NCI-H2029 treated with DMSO at 0.1 percent for 48 hours (cell line): Measurements from ENCODE around the gene GPR84.
A peak's percentile ranks its signal among the peaks of the same experiment; 100 is the strongest.

ENCODE experiments used
- DNase-seq: peaks from one replicate; lab custom pipeline; 2025; lab: John Stamatoyannopoulos, UW

Gene GPR84

DNA sequence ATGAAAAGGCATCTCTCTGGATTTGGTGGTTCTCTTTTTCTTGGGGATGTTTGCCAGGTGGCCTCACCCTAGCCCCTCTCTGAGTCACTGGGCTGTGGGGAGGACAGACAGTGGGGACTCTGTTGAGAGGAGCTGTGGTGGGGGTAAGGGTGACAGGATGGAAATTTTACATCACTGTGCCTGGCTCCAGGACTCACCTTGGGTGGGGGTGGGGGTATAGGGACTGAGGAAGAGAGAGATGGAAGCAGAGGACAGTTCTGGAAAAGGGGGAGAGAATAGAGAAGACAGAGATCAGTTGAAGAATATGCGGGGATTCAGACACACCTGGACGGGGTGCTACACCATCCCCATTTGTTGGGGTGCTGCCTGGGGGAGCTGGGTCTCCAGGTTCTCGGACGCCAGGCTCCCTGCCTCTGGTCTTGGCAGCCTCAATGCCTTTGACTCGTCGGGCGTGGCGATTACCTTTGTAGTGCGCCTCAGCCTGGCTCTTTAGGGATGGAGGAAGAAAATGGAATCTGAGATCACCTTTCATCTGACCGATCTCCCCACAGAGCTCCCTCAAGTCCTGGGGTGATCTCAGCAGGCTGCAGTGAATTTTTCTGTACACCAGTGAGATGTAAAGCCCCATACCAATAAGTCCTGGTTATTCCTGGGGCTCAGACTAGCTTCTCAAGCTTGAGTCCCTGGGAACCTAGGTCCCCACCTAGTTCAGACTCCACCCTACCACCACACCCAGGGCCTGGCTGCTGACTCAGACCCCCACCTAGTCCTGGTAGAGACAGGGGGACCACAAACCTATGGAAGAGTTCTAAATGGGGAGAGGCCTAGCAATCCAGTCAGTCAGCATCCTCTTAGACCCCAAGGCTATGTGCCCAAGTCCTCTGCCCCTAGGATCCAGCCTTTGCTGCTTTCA, 9.6 kb upstream of the GPR84 start:
- DNase-seq: no peak

GRCh38 chr12:54372113-54372806, 8.0 kb upstream of the GPR84 start:
- no peak for DNase-seq

DNA sequence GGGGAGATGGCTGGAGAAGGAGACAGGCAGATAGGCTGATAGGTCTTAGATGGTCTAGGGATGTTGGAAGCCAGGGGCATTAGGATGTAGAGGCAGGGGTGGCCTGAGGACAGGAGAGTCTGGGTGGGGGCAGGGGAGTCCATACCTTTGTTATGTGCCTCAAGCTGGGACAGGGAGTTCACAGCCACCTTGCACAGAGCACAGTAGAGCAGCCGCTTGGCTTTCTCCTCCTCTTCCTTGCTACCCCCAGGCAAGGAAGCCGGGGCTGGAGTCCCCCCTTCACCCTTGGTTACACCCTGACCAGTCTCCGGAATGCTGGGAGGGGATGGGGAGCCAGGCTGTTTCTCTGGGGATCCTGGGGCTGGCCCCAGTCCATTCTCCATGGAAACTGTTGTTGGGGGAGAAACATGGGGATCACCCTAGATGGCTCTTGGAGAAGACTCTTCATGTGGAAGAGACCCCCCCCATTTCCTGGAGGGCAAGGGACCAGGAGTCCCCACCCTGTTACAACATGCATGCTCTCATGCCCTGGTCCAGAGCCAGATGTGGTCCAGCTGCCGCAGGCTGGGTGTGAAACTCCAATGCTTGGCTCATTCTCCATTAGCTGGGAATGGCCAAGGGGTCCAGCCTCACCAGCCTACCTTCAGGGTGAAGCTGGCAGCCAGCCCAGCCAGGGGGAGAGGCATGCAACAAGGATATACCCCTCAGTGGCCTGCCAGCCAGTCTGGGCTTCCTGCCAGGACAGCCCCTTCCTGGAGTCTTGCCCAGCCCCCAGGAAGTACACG, 7.2 kb upstream of the GPR84 start:
- DNase-seq: peak; percentile 85

- no peak for DNase-seq
Measured at GRCh38 chr12:54370171-54370730, 6.0 kb upstream of the GPR84 start.

DNA sequence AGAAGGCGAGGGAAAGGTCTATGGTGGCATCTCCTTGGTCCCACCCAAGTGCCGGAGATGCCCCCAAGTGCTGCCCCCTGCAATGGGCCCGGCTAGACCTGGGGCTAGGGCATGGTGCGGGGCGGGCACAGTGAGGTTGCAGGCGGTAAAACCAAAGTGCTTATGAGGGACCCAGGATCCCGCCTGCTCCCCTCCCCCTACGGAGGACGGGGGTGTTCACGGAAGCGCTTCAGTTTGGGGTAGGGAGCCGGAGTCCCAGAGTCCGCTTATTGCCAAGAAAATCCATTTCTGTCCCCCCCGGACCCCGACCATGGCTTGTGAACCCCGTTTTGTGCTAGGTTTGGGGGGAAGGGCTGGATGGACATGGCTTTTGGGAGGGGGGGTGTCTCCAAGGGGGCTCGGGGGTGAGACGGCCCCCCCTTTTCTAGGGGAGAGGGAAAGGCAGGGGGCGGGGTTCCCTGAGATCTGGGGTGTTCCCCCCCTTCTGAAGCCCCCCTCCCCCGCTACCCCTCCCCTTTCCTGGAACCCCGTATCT, 5.4 kb upstream of the GPR84 start:
- DNase-seq: no peak

GRCh38 chr12:54368709-54369596, 4.7 kb upstream of the GPR84 start:
- DNase-seq: peak; percentile 63

DNA sequence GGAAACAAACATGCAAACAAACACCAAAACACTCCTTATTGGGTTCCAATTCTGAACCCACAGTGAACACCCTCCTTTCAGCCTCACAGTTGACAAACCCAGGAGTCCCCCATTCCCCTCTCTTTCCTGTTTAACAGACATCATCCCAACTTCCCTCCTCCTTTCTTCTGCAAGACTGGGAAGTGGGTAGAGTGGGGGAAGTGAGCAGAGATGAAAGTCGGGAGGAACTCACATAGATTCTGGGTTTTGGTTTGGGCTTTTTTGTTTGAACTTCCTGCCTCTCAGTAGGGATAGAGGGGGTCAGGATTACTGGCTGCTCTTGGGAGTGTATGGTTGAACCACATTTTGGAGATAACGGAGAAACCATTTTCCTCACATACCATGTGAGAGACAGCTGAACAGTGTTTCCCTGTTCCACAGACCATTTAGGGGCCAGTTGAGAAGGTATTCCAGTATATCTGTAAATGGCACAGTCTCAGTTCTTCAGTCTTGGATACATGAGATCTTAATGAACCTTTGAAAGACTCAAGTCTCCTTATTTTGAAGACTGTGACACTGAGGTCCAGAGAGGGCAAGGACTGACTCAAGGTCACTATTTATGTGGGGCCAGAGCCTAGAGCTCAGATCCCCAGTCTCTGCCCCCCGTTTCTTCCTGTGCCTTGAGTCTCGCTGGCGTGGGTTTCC, 3.9 kb upstream of the GPR84 start:
- no peak for DNase-seq

DNA sequence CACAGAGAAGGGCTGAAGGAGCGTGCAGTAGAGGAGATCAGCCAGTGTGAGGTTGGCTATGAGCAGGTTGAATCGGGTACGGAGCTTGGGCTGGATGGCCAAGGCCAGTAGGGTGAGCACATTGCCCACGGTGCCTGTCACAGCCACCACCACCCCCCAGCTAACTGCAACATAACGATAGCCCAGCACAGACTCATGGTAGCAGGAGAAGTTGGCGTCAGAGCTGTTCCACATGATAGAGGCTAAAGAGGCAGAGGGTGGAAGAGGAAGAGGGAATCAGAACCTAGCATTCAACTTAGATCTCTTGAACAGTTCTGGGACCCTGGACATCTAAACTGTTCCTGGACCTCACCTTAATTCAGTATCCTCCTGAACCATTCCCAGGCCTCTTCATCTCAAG, 668 bp downstream of the GPR84 start:
- no peak for DNase-seq

GRCh38 chr12:54363047-54363446, 1.2 kb downstream of the GPR84 start:
- DNase-seq: no peak

DNA sequence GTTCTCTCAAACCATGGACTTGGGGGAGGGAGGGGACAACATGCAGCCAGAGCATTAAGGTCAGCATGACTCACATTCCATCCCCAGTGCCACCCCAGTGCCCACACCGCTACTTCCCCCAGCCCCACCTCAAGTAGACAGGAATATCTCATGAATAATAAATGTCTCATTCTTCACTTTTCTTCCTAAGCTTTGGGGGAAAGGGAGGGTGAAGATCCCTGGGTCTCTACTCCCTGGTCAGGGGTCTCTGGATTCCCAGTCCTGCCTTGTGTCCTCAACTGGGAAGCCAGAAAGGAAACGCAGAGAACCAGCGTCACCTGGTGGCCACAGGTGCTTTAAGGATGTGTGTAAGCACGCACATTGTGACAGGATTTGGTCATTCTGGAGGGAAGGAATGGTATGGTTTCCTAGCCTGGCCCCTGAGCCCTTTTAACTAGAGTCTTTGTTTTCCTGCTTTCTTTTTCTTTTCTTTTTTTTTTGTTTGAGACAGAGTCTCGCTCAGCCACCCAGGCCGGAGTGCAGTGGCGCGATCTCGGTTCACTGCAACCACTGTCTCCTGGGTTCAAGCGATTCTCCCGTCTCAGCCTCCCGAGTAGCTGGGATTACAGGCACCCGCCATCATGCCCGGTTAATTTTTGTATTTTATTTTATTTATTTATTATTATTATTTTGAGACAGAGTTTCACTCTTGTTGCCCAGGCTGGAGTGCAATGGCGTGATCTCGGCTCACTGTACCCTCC, 3.4 kb downstream of the GPR84 start:
- DNase-seq: peak; percentile 65

- DNase-seq: no peak
Measured at GRCh38 chr12:54359762-54360351, 4.4 kb downstream of the GPR84 start.

DNA sequence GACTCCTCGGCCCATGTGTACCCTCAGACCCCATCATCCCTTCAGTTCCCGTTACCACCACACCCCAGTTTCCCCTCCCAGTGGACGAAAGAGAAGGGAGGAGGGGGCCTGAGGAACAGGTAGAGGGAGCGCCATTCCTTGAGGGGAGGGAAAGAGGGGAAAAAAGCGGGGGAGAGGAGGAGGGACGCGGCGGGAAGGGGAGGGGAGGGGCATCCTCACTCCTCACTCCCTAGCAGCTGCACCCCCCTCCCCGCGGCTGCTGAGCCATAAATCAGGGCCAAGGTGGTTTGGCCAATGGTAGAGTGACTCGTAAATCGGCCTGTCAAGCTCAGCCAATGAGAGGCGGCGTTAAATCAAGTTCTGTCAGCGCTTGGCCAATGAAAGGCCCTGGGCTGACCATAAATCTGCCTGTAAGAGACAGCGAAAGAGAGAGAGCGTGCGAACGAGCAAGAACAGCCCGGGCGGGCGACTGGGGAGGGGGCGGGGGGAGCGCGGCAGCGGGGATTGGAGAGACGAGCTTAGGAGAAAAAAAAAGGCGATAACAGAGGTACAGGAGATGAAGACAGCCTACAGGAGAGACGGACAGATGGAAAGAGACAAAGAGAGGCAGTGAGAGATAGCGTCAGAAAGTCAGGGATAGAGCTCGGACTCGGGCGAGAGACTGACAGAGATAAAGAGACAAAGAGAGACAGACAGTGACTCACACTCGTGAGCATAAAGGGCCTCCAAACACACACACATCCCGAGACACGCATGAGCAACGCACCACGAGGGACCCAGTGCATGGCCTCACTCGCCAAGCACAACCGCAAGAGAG, 5.1 kb downstream of the GPR84 start:
- peak; percentile 96 for DNase-seq

DNA sequence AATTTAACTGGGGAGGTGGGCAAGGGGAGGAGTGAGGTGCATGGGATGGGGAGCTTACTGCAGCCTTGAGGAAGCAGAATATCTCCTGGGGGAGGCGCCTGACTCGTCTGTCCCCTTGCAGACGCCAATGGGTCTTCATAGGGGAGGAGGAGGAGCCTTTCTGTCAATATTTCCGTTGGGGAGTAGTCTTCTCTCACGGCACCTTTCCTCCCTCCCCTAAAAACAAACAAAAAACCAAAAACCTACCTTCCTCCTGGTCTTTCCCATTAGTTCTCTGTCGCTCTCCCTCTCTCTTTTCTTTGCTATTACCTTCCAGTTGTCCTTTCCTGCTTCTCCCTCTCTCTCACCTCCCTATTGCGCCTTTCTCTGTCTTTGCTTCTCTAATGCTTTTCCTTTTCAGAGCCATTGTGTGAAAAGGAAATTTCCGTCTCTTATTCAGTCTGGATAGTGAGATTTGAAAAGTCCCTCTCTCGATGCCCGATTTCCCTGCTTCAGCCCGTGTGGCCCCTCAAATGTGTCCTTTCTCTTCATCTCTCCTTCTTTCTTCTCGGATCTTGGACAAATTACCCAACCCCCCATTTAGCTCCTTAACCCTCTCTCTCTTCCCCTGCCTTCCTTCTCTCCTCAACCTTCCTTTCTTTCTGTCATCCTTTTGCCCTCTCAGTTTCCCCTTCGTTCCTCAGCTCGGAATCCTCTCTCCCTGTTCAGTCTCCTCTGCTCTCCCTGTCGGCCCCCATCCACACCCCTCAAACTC, 5.9 kb downstream of the GPR84 start:
- peak; percentile 66 for DNase-seq

DNA sequence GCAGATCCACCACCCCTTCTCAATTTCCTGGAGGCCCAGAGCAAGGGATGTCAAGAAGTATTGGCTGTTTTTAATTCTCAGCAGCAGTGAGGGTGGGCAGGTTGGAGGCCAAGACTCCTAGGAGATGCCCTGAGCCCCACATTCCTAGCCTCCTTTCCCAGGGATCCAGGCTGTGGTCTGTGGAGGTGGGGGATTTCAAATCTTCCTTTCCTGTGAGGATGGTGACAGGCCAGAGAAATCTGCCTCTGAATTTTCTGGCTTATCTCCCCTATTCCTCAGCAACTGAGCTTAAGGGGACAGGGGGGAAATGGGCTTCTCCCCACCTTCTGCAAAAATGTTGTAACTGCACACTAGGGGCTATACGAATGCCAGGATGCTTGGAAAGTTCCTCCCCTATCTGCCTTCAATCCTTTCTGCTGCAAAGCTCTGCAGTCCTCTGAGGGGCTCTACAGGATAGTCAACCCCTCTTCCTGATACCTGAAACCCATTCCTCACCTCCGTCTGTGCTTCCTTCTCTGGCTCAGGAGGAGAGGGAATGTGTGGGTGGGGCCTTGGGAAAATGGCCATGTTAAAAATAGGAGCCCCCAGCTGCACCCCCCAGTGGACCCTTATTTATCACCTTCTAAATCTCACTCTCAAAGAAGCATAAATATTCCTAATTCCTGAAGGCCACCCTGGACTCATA, 6.6 kb downstream of the GPR84 start:
- no peak for DNase-seq

DNA sequence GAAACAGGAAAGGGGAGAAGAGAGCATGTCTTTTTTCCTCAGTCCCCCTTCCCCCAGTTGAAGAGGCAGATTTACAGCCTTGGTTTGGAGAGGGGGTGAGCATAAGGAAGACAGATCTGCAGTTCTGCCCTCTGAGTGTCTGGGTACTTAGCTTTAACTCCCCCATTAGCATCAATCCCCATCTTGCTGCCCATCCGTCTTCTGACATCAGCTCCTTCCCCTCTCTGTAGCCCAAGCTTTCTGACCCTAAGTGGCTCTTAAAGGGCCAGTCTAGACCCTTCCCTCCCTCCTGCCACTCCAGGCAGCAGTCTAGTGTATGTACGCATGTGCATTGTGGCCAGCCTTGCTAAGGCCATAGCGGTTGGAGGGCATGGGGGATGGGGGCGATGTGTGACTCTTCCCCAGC, 7.3 kb downstream of the GPR84 start:
- no peak for DNase-seq

DNA sequence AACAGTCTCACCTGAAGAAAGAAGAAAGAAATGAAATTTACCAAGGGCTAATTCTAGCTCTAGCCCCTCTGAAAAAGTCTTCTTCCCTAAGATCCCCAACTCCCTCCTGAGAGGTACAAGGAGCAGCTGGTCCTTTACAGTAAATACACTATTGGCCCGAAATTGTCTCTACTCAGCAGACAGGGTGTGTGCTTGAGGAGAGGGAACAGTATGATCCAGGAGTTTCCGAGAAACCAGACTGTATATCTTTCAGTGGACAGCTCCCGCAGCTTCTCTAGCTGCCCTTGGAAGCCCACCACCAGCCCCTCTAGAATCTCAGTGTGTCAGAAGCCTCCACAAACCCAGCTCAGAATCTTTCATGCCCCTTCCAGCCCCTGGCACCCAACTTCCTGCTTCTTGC, 8.1 kb downstream of the GPR84 start:
- DNase-seq: no peak
